Caco-2 (cell line): ENCODE measurements around the gene BCAS3. TPM values are rescaled to one million over a fixed set of nuclear protein-coding genes. Genes with fewer than 3 reads are reported as not detected.

Experiments used
- BruUV-seq: library from RNA; stranded (reverse); fragments of 400-500 nt; replicated peaks from 2 replicates; lab custom pipeline; 2021; lab: Mats Ljungman, UMichigan
- CTCF ChIA-PET: fragments of 300-600 bp; sonication (Branson Sonifier 250); formaldehyde crosslinking; loops from one replicate; lab custom pipeline; 2022; ENCODE audit warnings: antibody characterized with exemption; lab: Charles Lee
- POLR2A ChIA-PET: fragments of 300-600 bp; sonication (Branson Sonifier 250); formaldehyde crosslinking; loops from one replicate; lab custom pipeline; 2022; ENCODE audit warnings: antibody characterized with exemption; lab: Charles Lee
- DNase-seq, 2 experiments: peaks; one replicate each; pipeline versions ENCODE4 v3.0.0 to v3.0.0-alpha.2; 2020 to 2022
- H3K27me3 ChIP-seq: replicated peaks from 2 replicates; pipeline ENCODE4 v1.6.0; 2011; ENCODE audit warnings: low read length; ENCODE audit not compliant: control insufficient read depth, insufficient read depth
- H3K36me3 ChIP-seq: 2 replicates; pipeline ENCODE4 v1.5.1; 2011; ENCODE audit warnings: low read length; ENCODE audit not compliant: control insufficient read depth, insufficient read depth
- H3K4me1 ChIP-seq: fragments of 250-450 bp; sonication (Bioruptor Pico); 2 replicates; pipeline ENCODE4 v1.5.1; 2020; ENCODE audit warnings: mild to moderate bottlenecking
- H3K4me3 ChIP-seq: 2 replicates; pipeline ENCODE4 v1.5.1; 2011; ENCODE audit warnings: low read depth, mild to moderate bottlenecking, control low read depth, low read length
- H3K9me3 ChIP-seq: fragments of 250-450 bp; sonication (Bioruptor Pico); 2 replicates; pipeline ENCODE4 v1.5.1; 2020; ENCODE audit warnings: mild to moderate bottlenecking, moderate library complexity
- H3K27ac Mint-ChIP-seq: one replicate; pipeline ENCODE4 v1.8.0; 2022; ENCODE audit warnings: mixed read lengths; ENCODE audit not compliant: unreplicated experiment
- H3K27me3 Mint-ChIP-seq: one replicate; pipeline ENCODE4 v1.8.0; 2022; ENCODE audit warnings: mixed read lengths; ENCODE audit not compliant: insufficient read depth, unreplicated experiment
- H3K36me3 Mint-ChIP-seq: one replicate; pipeline ENCODE4 v1.8.0; 2022; ENCODE audit warnings: mild to moderate bottlenecking, mixed read lengths; ENCODE audit not compliant: insufficient read depth, unreplicated experiment
- H3K4me1 Mint-ChIP-seq: one replicate; pipeline ENCODE4 v1.8.0; 2022; ENCODE audit warnings: low read depth, mixed read lengths; ENCODE audit not compliant: unreplicated experiment
- H3K4me3 Mint-ChIP-seq: one replicate; pipeline ENCODE4 v1.8.0; 2022; ENCODE audit warnings: mild to moderate bottlenecking, moderate library complexity, mixed read lengths; ENCODE audit not compliant: unreplicated experiment
- H3K9me3 Mint-ChIP-seq: one replicate; pipeline ENCODE4 v1.8.0; 2022; ENCODE audit warnings: mixed read lengths; ENCODE audit not compliant: unreplicated experiment
- CTCF ChIP-seq, 2 experiments: fragments of 200-600 bp in 1 of 2; IDR thresholded peaks; 1 replicate in 1 of 2; 2 replicates in 1 of 2; pipeline versions ENCODE4 v1.5.1 to v1.8.0; 2011 to 2022; ENCODE audit warnings: antibody characterized with exemption in 1 of 2, control low read depth in 1 of 2, inconsistent platforms in 1 of 2, low read depth in 1 of 2, low read length in 1 of 2, mild to moderate bottlenecking in 1 of 2, moderate library complexity in 1 of 2; ENCODE audit not compliant: insufficient read depth in 1 of 2, severe bottlenecking in 1 of 2, unreplicated experiment in 1 of 2
- intact Hi-C: fragments of 100-400 bp; cut with micrococcal nuclease; formaldehyde crosslinking; loops from one replicate; pipeline ENCODE4 v1.10.0; 2022; ENCODE audit not compliant: unreplicated experiment
- total RNA-seq: library from RNA; stranded (reverse); gene quantifications from 2 replicates; pipeline ENCODE4 v1.2.3, GENCODE V29; 2022

BCAS3 gene
- total RNA-seq, 1 experiment from 2014 or later = 44.1 TPM

- Histone ChIP-seq H3K4me3 (no peak overlapping the region), H3K9me3 (peaks cover 7% of the 10 kb centered on the region; the same call in 1 of the 2 replicates), H3K4me1 (no peaks in the 10 kb centered on the region), H3K36me3 (no peaks in the 10 kb centered on the region), H3K27me3 (no peaks in the 10 kb centered on the region)
- no peak for DNase-seq
- H3K27me3 Mint-ChIP-seq = no peaks in the 10 kb centered on the region
- H3K36me3 Mint-ChIP-seq = no peaks in the 10 kb centered on the region
- no peak overlapping the region for H3K27ac Mint-ChIP-seq
- peaks cover 21% of the 10 kb centered on the region for H3K9me3 Mint-ChIP-seq
- POLR2A ChIA-PET = no interaction called here
- intact Hi-C loops = no loop called here
- TF ChIP-seq CTCF (IDR thresholded peaks at IDR 0.05; ENCODE audit: insufficient read depth in 1 of 2, low read depth in 1 of 2, low read length in 1 of 2, severe bottlenecking in 1 of 2, unreplicated experiment in 1 of 2) = no peak
- no peak overlapping the region for H3K4me3 Mint-ChIP-seq
- CTCF ChIA-PET = no interaction called here
- no peaks in the 10 kb centered on the region for H3K4me1 Mint-ChIP-seq
- no TSS peak for BruUV-seq
Observed at GRCh38 chr17:60901242-60901641, 223.6 kb downstream of the BCAS3 start.

GRCh38 chr17:60901806-60902205, 224.2 kb downstream of the BCAS3 start:
- no peak overlapping the region for H3K27ac Mint-ChIP-seq
- no TSS peak for BruUV-seq

GRCh38 chr17:60902399-60902798, 224.7 kb downstream of the BCAS3 start:
- Histone ChIP-seq H3K27me3 (no peaks in the 10 kb centered on the region), H3K36me3 (no peaks in the 10 kb centered on the region), H3K4me3 (no peak overlapping the region), H3K9me3 (peaks cover 5% of the 10 kb centered on the region; the same call in 1 of the 2 replicates), H3K4me1 (no peaks in the 10 kb centered on the region)
- POLR2A ChIA-PET = no interaction called here
- no peak overlapping the region for H3K27ac Mint-ChIP-seq
- no peak for TF ChIP-seq CTCF (IDR thresholded peaks at IDR 0.05; ENCODE audit: insufficient read depth in 1 of 2, low read depth in 1 of 2, low read length in 1 of 2, severe bottlenecking in 1 of 2, unreplicated experiment in 1 of 2)
- no peaks in the 10 kb centered on the region for H3K27me3 Mint-ChIP-seq
- DNase-seq = no peak
- intact Hi-C loops = no loop called here
- no TSS peak for BruUV-seq
- CTCF ChIA-PET = no interaction called here
- H3K9me3 Mint-ChIP-seq = peaks cover 9% of the 10 kb centered on the region
- no peak overlapping the region for H3K4me3 Mint-ChIP-seq
- H3K36me3 Mint-ChIP-seq = no peaks in the 10 kb centered on the region
- no peaks in the 10 kb centered on the region for H3K4me1 Mint-ChIP-seq

More at GRCh38 chr17:60901806-60902205, 224.2 kb downstream of the BCAS3 start:
- Mint-ChIP-seq H3K4me3 (no peak overlapping the region), H3K27me3 (no peaks in the 10 kb centered on the region), H3K36me3 (no peaks in the 10 kb centered on the region), H3K4me1 (no peaks in the 10 kb centered on the region), H3K9me3 (peaks cover 15% of the 10 kb centered on the region)
- peaks cover 7% of the 10 kb centered on the region; the same call in 1 of the 2 replicates for H3K9me3 ChIP-seq
- no peak for TF ChIP-seq CTCF (IDR thresholded peaks at IDR 0.05; ENCODE audit: insufficient read depth in 1 of 2, low read depth in 1 of 2, low read length in 1 of 2, severe bottlenecking in 1 of 2, unreplicated experiment in 1 of 2)
- ChIA-PET POLR2A (no interaction called here), CTCF (no interaction called here)
- no peaks in the 10 kb centered on the region for H3K27me3 ChIP-seq
- H3K4me3 ChIP-seq = no peak overlapping the region
- H3K36me3 ChIP-seq = no peaks in the 10 kb centered on the region
- intact Hi-C loops = no loop called here
- no peak for DNase-seq
- H3K4me1 ChIP-seq = no peaks in the 10 kb centered on the region
